ENCODE results near the gene LIMK2. TPM values are rescaled to one million over a fixed set of nuclear protein-coding genes. Genes with fewer than 3 reads are reported as not detected.

LIMK2 gene
- total RNA-seq, 2 experiments from 2014 or later = 31.8 to 34.4 TPM

Other genes with a start within 250 kb of the LIMK2 start
- gene MORC2, start 243.5 kb upstream of the LIMK2 start, total RNA-seq = 10 to 100 TPM; 24.0 to 24.1 TPM
- gene TUG1, start 243.0 kb upstream of the LIMK2 start, total RNA-seq = 10 to 100 TPM; 46.8 to 56.4 TPM
- gene SMTN, start 131.0 kb upstream of the LIMK2 start, total RNA-seq = 10 to 100 TPM; 40.1 to 45.8 TPM
- 10 to 100 TPM in 1 of 2 experiments, 1 to 10 TPM in 1; 8.8 to 12.2 TPM for gene SELENOM, start 104.7 kb upstream of the LIMK2 start, total RNA-seq
- gene INPP5J, start 89.3 kb upstream of the LIMK2 start, total RNA-seq = under 1 TPM; 0.11 to 0.23 TPM
- not detected for gene PLA2G3, start 71.8 kb upstream of the LIMK2 start, total RNA-seq
- gene RNF185, start 52.1 kb upstream of the LIMK2 start, total RNA-seq = 10 to 100 TPM; 15.7 to 16.1 TPM
- 10 to 100 TPM; 14.2 to 15.1 TPM for gene PIK3IP1, start 80.2 kb downstream of the LIMK2 start, total RNA-seq
- 10 to 100 TPM; 22.9 to 23.9 TPM for gene PATZ1, start 134.0 kb downstream of the LIMK2 start, total RNA-seq
- 100 to 1,000 TPM; 104 to 106 TPM for gene DRG1, start 187.3 kb downstream of the LIMK2 start, total RNA-seq

All from activated CD4-positive, alpha-beta T cell treated with anti-CD3 and anti-CD28 coated beads for 36 hours (primary cell).